Activated CD4-positive, alpha-beta T cell treated with anti-CD3 and anti-CD28 coated beads for 4 hours (primary cell): ENCODE measurements around the gene NRP1.
"Not testable (repeated sequence)": the region's sequence is repeated elsewhere in the genome, so short reads cannot be mapped to it uniquely, and the experiment has no call there.

ENCODE experiments used
- DNase-seq, 2 donors: peaks; one replicate each; pipeline ENCODE4 v3.0.0-alpha.2; 2020

NRP1 gene

DNA sequence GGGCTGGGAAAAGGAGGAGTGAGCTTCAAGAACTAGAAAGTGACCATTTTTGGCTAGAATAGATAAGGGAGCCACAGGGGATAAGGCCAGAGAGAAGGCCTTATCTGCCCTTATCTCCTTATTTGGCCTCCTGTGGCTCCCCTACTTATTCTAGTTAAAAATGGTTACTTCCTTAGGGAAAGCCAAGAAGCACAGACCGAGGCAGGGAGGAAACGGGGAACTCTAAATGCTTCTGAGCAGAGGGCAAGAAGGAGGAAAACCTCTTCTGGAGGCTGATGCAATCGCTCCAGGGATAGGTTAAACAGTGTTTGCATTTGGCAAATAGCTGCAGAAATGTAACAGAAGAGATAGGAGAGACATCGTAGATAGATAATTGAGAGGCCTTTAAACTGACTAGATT, 18.6 kb downstream of the NRP1 start:
- DNase-seq: no peak

DNA sequence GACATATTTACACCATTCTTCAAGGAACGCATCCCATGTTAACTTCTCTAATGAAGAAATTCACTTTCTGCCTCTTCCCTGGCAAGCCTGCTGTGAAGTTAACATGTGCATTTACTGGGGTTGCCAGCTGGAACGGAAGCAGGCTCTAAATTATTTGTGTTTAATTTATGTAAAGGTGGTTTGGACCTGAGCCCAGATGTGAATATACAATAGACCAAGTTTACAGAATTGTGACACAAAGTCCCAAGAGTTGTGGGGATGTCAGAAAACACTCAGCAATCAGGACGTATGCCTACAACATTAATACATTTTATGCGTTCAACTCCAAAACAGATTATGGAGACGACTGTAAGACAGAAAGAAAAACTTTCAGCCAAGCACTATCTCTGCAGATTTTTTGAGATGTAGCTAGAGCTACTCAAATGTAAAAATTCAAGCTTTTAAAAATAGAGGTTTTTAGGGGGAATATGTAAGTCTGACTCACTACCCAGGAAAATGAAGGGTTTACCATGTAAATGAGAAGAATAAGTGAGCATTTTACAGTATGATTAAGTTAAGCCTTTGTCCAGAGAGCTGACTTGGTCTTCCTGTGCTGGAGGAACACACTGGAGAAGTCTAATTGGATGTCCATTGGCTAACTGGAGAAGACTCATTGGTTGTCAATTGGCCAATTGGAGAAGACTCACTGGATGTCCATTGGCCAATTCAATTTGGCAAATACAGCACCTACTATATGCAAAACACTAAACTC, 19.5 kb downstream of the NRP1 start:
- DNase-seq: no peak

DNA sequence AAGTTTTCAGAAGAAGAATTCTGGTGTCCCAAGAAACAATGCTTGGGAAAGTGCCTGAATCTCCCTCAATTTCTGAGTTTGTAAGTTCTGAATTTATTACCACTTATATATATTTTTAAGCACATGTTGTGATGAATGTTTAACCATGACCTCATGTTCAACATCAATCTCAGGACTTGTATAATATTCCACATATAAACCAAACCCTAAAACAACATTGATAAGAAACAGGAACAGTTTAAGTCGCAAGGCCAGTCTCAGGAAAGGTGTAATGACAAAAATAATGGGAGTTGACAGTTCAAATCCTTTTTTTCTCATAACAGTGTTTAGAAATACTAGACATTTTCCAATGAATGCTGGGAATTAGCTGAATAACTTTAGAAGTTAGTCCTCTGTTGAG, 22.8 kb downstream of the NRP1 start:
- DNase-seq: no peak

DNA sequence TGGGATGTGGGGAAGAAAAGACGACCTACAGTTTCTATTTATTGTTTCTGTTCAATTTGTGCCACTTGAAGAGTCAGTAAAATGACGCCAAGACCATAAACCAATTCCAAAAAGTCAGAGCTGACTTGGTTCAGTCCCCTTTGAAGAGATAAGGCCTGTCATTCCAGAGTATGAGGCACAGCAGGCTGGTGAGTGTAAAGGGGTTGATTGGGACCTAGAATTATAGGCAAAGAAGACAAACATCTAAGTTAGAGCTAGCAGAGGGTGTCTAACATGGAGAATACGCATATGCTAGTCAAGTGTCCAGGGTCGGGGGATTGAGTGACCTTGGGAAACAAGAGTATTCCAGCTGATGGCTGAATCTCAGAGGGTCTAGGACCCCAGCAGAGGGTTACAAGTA, 23.6 kb downstream of the NRP1 start:
- no peak for DNase-seq

DNA sequence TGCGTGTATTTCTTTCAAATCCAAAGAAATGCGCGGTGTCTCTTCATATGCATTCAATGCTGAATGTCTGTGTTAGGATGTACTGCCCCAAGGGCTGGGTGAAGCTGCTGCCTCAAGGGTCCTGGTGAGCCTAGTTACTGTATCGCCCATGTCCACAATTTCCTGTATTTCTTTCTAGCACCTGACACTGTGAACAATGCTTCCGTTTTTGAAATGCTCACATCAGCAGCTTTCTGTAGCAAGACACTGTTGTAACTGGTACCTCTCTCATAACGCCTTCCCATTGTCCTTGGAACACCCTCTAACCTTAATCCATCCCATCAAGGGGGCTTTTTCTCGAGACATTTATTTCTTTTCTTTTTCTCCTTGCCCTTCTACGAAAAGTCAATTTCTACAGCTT, 25.1 kb downstream of the NRP1 start:
- DNase-seq: no peak

DNA sequence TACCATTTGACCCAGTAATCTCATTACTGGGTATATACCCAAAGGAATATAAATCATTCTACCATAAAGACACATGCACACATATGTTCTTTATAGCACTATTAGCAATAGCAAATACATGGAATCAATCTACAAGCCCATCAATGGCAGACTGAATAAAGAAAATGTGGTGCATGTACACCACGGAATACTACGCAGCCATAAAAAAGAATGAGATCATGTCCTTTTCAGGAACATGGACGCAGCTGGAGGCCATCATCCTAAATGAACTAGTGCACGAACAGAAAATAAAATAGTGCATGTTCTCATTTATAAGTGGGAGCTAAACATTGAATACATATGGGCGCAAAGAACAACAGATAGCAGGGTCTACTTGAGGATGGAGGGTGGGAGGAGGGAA, 26.6 kb downstream of the NRP1 start:
- DNase-seq: no peak

DNA sequence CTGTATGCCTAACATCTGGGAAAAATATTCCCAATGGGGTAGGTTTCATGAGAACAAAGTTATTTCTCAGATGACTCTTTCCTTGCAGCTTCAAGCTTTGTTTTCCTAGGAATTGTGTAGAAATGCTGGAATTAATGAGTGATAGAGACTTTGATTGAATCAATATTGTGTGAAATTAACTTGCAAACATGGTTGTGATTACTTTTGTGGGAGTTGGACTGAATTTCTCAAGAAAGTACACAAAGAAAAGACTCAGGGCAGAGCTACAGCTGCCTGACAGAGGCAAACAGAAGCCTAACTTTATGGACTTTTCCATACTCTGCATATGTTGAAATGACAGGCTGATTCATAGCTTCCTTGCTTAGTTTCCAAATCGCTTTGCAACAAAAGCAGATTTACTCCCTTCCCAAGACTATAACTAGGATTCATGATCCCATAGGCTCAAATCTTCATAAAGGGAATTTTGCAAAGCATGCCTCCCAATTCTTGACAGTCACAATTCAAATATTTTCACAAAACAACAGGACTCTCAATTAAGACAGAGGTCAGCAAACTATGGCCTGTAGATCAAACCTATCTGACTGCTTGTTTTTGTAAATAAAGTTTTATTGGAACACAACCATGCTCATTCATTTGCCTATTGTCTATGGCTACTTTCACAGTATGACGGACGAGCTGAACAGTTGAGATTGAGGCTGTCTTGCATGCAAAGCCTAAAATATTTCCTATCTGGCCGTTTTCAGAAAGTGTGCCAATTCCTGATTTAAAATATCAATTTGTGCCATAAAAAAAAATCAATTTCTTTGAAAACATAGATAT, 27.6 kb downstream of the NRP1 start:
- no peak for DNase-seq

DNA sequence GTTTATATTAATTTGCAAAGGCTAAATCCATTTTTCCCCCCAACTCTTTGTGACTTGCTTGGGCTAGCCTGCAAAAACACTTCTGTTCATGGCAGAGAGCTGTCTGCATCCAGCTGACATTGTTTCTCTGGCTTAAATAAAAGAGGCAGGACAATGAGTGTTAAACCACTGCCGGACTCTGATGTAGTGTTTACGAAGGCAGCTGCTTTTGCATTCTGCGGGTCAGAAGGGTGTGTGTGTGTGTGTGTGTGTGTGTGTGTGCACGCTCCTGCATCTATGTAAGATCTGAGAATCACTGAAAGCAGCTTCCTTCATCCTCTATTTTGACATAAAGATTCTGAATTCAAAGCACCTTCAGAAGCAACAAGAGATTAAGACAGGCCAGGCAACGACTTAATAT, 28.3 kb downstream of the NRP1 start:
- no peak for DNase-seq

DNA sequence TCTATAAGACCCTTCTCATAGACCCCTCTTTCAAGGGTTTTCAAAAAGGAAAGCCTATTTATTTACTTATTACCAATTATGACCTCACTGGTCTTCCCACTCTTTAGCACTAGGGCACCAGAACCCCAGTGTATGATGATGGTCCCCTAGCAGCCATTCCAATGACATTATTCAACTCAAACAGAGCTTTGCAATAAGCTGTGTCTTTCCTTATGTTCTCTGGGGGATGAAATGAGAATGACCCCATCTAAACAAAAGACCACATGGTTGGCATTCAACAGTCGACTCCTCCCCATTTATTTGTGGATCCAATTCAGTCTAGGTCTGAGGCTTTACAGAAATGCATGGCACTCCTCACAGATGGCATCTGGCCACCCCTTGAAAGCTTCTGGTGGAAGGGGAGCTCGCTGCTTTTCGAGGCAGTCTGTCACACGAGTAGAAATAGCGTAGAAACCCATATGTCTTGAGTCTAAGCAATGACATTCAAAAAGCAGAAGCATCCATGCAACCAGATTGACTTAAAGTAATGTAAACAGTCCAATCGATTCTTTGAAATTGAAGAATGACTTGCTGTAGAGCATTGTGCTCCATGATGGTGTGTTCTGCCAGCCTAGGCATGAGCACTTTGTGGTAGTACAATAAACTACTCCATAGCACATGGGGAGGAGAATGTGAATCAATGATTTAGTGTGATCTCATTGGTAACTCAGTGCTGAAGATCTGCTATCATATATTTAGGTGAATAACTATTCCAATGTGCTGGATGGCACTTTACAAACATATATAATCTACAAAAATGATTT, 29.8 kb downstream of the NRP1 start:
- DNase-seq: no peak

DNA sequence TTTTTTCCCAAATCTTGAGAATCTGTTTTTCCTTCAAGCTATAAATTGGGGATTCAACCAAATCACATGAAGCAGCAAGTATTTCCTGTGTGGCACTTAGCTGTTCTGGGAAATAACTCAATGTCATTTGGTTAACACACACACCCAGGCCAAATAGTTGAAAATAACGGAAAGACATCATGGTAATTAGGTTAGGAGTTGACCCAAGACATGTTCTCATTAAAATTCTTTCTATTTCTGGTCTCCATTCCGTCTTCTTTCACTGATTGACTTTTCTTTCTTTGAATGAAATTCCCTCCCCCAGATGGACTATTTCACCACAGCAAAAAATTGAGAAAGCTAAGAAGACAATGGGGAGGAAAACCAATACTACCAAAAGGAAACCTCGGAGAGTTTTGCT, 30.5 kb downstream of the NRP1 start:
- no peak for DNase-seq

DNA sequence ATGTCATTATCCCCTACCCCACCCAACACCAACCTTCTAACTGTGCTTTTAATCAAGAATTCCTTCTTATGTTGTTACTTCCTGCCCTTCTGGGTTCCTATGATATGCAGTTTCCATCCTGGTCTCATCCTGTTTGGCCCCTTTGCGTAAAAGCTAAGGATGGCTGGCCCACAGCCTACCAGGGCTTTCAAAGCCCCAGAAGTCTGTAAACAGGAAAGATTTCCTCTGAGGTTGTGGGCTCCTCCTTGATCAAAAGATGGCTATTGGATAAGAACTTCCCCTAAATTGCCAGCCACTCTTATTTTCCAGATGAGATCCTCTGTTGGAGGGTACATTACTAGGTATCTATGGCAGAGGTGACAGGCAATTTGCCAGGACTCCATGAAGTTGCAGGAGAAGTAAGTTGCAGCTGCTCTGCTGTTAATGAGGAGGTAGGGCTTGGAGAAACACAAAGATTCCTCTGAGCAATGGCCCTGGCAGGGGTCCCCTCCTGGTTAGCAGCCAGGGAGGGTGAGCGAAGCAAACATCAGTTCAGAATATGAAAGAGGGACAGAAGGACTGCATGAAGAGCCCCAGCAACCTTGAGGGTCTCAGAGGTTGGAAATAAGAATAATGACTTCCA, 32.1 kb downstream of the NRP1 start:
- no peak for DNase-seq

DNA sequence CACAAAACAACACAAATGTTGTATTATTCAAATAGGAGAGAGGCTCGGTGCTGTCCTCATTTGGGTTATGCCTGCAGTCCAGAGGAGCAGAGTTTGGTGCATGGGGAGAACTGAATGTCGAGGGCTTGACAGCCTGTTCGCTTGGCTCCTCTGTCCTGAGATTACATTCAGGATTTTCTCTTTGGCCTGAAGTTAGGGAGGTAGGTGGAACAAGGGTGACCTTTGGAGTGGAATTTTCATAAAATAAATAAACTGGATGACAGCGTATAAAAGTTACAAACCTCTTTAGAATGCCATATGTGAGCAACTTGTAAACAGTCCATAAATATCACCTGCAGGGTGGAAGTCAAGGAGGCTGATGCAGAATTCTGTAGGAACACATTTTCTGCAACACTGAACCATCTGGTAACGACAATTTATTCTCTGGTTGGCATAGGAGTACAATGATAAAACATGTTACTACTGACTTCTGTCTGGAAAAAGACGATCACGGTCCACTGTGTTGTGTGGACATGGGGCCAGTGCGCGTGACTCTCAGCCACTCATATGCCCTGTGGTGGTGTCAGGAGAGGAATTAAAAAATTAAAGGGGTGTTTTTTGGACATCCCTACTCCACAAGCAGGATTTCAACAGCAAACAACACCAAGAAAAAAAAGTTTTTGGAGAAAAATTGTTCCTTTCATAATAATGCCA, 33.2 kb downstream of the NRP1 start:
- no peak for DNase-seq

DNA sequence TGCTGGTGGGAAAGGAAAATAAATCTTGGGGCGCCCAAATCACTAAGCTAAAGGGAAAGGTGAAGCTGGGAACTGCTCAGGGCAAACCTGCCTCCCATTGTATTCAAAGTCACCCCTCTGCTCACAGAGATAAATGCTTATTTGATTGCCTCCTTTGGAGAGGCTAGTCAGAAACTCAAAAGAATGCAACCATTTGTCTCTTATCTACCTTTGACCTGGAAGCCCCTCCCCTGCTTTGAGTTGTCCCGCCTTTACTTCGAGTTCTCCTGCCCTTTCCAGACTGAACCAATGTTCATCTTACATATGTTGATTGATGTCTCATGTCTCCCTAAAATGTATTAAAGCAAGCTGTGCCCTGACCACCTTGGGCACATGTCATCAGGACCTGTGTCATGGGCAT, 33.9 kb downstream of the NRP1 start:
- not testable (repeated sequence) for DNase-seq

DNA sequence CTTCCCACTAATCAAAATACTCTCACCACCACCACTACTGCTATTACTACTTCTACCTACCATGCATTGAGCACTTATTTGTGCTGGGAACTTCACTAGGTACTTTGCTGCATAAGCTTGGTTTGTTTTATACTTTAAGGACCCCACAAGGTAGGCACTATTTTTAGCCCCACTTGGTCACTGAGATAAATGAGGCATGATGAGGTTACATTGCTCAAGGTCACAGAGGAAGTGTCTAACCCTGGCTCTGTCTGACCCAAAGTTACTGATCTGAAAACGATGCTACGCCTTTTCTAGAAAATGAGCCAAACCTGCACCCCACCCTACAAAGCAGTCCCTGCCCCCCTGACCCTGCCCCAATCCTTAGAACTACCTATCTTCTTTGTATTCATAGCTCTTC, 35.6 kb downstream of the NRP1 start:
- DNase-seq: no peak

DNA sequence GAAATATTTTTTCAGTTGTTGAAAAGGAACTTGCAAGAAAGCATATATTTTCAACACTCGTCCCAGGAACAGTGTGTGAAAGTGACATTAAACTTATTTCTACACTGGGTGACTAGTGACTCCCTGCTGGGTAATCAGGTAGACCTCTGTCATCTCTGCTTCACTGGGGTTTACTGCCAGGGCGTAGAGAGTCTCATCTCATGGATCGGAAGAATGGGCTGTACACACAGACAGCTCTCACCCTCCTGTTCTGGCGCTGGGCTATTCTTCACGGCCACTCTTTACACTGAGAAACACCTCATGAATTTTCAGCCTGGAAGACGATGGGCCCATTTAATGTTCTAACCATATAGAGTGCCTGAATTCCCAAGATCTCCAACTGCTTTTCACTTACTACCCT, 36.4 kb downstream of the NRP1 start:
- no peak for DNase-seq

DNA sequence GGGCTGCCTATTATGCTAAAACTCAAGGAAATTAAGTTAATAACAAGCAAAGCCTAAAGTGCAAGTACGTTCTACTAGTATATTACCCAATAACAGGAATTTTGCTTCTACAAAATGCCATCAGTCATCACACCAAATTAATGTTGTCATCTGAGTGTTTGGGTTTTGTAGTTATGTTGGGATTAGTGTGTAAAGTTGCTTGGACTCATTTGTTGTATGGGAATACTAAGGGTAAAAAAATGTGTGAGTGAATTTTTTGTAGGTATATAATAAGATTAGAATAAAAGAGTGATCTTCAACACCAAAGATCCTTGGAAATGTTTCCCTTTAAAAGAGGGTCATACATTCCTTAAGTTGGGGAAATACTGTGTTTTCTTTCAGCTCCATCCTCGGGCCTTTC, 38.6 kb downstream of the NRP1 start:
- no peak for DNase-seq

DNA sequence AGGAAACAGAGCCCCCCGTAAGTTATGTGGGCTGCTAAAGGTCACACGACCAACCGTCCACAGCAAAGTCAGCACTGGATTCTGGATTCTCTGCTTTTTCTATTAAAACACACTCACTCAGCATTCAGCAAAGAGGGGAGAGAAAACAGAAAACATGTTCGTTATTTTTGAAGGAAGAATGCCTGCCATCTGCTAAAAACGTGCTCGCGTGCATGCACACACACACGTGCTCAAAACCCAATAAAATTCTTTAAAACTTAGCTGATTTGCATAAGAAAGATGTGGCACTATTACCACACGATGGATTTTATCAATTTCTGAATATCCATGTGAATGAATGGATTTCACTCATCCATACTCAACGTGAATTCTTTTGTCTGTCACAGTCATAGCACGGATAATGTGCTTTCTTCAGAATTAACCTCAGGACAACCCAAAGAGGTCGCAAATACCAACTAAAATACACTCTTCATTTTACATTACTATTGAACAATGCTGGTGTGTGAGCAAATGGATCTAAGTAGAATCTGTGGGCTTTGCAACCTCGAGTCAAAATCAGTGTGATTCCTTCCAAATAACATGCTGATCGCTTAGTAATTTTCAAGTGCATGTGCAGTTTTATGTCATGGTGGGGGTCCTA, 40.8 kb downstream of the NRP1 start:
- DNase-seq: no peak

DNA sequence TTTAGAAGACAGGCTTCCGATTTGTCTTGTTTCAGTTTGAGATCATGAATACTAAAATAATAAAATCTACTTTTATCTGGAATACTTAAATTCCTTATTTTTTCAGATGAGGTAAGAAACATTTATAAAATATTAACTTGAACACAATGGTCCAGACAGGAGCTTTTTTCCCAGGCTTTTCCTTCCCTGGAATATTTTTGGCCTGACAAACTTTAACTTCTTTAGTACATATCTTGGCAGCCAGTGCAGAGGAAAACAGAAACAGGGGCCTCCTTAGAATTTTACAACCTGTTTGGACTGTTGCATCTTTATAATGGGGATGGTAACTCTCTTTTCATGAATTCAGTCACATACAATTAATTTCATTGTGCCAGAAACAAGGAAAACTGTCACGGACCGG, 41.4 kb downstream of the NRP1 start:
- no peak for DNase-seq

DNA sequence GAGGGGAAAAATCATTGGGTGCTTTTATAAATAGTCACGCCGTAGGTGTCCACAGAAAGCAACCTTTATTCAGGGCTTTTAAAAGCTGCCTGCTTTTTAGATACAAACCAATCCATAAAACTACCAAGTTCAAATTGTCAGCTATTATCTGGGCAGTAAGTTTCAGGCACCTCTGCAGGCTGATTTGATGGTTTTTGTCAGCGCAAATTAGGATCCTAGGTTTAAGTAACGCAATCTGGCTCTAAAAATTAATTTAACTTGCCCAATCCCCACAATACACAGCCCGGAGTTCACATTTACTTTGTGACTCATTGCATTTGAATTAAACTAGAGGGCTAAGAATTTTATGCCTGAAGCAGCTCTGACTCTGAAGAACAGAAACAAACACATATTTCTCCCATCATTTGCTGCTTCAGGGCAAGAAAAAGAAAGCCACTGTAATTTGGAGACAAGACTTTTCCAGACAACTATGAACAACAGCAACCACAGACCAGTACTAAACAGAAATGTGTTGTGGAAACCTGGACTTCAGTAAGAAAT, 43.3 kb downstream of the NRP1 start:
- DNase-seq: no peak

DNA sequence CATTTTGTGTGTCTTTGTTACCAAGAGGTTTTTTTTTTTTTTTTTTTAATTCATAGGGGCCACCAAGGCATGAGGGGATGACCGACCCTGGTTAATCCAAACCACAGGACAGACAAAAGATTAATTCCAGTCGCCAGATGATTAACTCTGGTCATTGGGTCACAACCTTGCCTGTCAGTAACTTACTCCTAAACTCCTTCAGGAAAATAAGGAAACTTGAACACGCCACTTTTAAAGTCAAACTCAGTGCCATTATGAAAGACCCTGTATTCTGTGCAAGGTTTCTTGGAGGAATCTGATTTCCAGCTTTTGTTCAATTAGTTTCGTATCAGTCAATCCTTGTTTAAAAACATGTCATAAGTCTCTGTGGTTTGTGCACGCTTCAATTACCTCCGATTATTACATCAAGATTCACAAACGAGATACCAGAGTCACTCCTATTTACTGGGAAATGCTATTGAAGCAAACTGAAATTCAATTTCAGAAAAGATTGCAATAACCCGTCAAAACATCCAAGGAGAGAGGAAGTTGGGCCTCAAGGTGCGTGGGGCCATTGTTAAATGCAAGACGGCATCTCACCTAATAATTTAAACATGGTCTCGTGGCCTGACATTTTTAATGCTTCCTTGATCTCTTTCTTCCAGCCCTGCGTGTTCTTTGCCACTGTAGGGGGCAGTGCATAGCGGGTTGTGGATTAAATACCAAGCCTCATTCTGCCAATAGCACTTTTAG, 44.0 kb downstream of the NRP1 start:
- DNase-seq: no peak

DNA sequence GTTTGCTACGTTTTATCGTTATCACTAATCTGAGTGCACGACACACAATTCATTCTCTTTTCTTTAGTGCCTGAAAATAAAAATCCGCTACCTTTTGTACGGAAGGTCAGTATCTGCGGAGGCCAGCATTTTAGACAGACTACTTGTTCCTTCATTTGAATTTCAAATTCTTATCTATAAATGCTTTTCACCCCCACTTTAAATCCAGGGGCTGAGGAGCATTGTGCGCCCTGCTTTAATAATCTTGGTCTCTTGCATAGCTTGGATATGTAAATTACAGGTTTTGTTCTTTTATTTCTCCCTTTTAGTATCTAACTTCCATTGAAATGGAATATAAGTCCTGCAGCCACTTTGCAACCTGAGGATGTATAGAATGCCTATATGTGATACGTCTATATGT, 44.7 kb downstream of the NRP1 start:
- no peak for DNase-seq
